Limb (tissue), 2 donors: ENCODE measurements around the gene C3orf52.

Experiments
- DNase-seq, 2 donors: peaks; one replicate each; pipeline ENCODE4 v3.0.0-alpha.2; 2016; ENCODE audit errors: extremely low spot score in 2 of 2

C3orf52 gene

GRCh38 chr3:112136959-112137693, 50.9 kb downstream of the C3orf52 start:
- DNase-seq: peak in 1 of 2 donors; percentile 58

DNA sequence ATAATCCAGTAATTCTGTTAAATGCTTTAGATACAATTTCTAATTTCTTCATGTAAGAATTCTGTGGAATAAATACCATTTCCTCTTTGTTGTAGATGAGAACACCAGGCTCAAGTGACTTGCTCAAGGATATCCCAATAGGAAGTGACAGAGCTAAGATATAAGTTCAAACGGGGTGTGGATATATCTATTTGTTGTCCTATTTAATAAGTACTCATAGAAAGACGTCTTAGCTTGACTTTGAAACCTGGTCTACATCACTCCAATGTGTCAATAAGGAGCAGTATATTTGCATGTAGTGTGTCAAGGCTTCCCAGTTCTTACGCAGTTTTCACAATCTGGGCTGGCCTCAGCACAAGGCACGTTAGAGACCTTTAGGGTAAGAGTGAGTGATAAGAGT, 51.6 kb downstream of the C3orf52 start:
- no peak for DNase-seq

DNA sequence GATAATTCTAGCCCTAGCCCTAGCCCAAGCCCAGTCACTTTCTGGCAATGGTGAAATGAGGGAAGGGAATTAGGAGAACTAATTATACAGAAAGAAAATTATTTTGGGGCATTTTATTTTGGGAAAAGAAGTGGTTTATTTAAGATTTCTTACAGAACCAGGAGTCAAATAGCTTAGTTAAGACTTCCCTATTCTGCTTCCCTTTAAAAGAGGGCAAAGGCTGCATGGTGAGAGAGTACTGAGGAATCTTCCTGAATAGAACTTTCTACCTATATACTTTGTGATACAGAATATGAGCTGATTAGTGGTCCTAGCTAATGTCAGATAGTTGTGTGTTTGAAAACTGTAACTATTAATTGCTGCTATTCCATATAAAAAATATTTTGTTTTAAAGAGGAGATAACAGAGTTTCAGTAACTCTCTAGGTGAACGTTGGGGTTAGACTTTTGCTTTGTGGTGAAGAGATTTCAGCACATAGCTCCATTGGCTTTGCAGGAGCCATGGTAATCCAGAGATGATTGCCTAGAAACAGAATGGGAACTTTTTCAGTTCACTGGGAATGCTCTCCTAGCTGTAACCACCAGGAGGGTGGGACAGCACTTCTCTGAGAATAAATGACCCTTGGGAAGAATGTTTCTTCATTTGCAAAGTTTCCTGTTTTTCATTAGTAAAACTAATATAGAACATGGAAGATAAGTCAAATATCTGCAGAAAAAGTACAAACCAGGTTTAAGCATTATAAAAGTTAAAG, 52.2 kb downstream of the C3orf52 start:
- DNase-seq: no peak

GRCh38 chr3:112140584-112140983, 54.4 kb downstream of the C3orf52 start:
- no peak for DNase-seq

DNA sequence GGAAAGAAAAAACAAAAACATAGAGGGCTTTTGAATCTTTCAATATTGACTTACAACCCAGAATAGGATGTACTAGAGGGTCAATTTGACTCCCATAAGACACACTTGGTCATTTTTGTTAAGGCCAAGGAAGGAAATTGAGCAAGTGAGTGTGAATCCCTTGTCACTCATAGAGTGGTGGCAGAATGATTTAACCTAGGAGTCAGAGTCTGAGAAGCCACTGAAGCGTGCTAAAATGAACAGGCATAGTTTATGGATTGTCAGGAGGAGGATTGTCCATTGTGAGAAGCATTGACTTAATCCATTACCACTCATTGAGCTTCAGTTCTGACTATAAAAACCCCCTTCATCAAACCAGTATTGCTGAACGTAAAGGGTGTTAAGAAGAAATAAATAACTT, 55.1 kb downstream of the C3orf52 start:
- no peak for DNase-seq

DNA sequence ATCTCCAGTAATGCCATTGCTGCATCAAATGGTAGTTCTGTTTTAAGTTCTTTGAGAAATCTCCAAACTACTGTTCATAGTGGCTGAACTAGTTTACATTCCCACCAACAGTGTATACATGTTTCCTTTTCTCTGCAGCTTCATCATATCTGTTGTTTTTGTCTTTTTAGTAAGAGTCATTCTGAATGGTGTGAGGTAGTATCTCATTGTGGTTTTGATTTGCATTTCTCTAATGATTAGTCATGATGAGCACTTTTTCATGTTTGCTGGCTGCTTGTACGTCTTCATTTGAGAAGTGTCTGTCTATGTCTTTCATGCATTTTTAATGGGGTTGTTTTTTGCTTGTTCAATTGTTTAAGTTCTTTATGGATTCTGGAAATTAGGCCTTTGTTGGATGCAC, 57.1 kb downstream of the C3orf52 start:
- DNase-seq: no peak

DNA sequence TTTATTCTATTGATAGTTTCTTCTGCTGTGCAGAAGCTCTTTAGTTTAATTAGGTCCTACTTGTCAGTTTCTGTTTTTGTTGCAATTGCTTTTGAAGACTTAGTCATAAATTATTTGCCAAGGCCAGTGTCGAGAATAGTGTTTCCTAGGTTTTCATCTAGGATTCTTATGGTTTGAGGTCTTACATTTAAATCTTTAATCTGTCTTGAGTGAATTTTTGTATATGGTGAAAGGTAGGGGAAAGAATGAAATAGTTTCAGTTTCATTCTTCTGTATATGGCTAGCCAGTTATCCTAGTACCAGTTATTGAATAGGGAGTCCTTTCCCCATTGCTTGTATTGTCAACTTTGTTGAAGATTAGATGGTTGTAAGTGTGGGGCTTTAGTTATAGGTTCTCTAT, 57.5 kb downstream of the C3orf52 start:
- DNase-seq: no peak

GRCh38 chr3:112149136-112149535, 62.9 kb downstream of the C3orf52 start:
- no peak for DNase-seq

GRCh38 chr3:112167758-112168157, 81.6 kb downstream of the C3orf52 start:
- no peak for DNase-seq
